Transverse colon (tissue), 1 donor: ENCODE data around the gene POC1A.

Source experiments
- EP300 ChIP-seq: sonication (generic); formaldehyde crosslinking; IDR thresholded peaks from one replicate; pipeline ENCODE4 v1.6.1; 2017; ENCODE audit warnings: antibody characterized with exemption, low read depth
- POLR2A ChIP-seq: fragments of 450-650 bp; IDR thresholded peaks from one replicate; pipeline ENCODE4 v1.6.1; 2016; ENCODE audit warnings: antibody characterized with exemption, mild to moderate bottlenecking, moderate library complexity

- TF ChIP-seq EP300 (no peak), POLR2A (no peak)
Observed at GRCh38 chr3:52181543-52181942, 27.3 kb upstream of the POC1A start.
